Activated CD4-positive, alpha-beta T cell treated with anti-CD3 and anti-CD28 coated beads, Interleukin-2, amount 10 ng/mL, durations not matched to agents 7 days and 5 days (primary cell): ENCODE results near the gene PARD6B. TPM values are rescaled to one million over a fixed set of nuclear protein-coding genes. Genes with fewer than 3 reads are reported as not detected.
"Not testable (repeated sequence)": the region's sequence is repeated elsewhere in the genome, so short reads cannot be mapped to it uniquely, and the experiment has no call there.

ENCODE experiments used
- CTCF ChIA-PET: fragments of 350-600 bp; sonication (Branson Sonifier 250); formaldehyde crosslinking; loops from one replicate; lab custom pipeline; 2021; ENCODE audit warnings: antibody characterized with exemption; lab: Charles Lee
- POLR2A ChIA-PET: fragments of 350-600 bp; sonication (Branson Sonifier 250); formaldehyde crosslinking; loops from one replicate; lab custom pipeline; 2021; ENCODE audit warnings: antibody characterized with exemption; lab: Charles Lee
- DNase-seq: peaks from one replicate; pipeline ENCODE4 v3.0.0-alpha.2; 2020
- H3K27ac Mint-ChIP-seq: one replicate; pipeline ENCODE4 v1.8.0; 2021; ENCODE audit warnings: mild to moderate bottlenecking, moderate library complexity, mixed read lengths
- H3K27me3 Mint-ChIP-seq: one replicate; pipeline ENCODE4 v1.8.0; 2021; ENCODE audit warnings: mixed read lengths
- H3K36me3 Mint-ChIP-seq: one replicate; pipeline ENCODE4 v1.8.0; 2021; ENCODE audit warnings: low read depth, mixed read lengths
- H3K4me1 Mint-ChIP-seq: one replicate; pipeline ENCODE4 v1.8.0; 2021; ENCODE audit warnings: mixed read lengths
- H3K4me3 Mint-ChIP-seq: one replicate; pipeline ENCODE4 v1.8.0; 2021; ENCODE audit warnings: mild to moderate bottlenecking, moderate library complexity, mixed read lengths
- H3K9me3 Mint-ChIP-seq: one replicate; pipeline ENCODE4 v1.8.0; 2021; ENCODE audit warnings: mixed read lengths
- total RNA-seq, 2 experiments: library from RNA; stranded (reverse); gene quantifications; one replicate each; pipeline ENCODE4 v1.2.3, GENCODE V29; 2021

Gene PARD6B
- total RNA-seq, 2 experiments from 2014 or later: 4.2 to 4.4 TPM

DNA sequence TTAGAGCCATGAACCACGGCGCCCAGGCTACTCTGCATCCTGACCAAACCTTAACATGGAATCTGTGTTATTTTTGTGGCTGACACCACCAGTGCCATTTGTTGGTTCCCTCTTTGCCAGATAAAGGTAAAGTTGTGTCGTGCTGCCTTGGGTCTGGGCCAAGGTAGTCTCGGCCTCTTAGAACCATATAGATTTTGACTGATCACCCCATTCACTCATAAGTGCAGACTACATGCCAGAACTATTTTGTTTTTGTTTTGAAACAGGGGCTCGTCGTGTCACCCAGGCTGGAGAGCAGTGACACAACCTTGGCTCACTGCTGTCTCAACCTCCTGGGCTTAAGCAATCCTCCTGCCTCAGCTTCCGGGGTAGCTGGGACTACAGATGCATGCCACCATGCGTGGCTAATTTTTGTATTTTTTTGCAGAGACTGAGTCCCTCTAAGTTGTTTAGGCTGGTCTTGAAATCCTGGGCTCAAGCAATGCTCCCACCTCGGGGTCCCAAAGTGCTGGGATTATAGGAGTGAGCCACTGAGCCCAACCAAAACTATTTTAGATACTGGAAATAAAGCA is 20.8 kb upstream of the PARD6B start:
- DNase-seq: no peak
- Mint-ChIP-seq H3K4me1 (no peaks in the 10 kb centered on the region), H3K27me3 (peaks cover 23% of the 10 kb centered on the region), H3K4me3 (no peak overlapping the region), H3K36me3 (no peaks in the 10 kb centered on the region), H3K9me3 (no peaks in the 10 kb centered on the region), H3K27ac (no peak overlapping the region)
- CTCF ChIA-PET: interaction anchor here (0.9 kb wide), 1 partner anchor 22 kb away, joined by 3 read pairs; no protein-coding TSS in a partner anchor
- POLR2A ChIA-PET: no interaction called here

DNA sequence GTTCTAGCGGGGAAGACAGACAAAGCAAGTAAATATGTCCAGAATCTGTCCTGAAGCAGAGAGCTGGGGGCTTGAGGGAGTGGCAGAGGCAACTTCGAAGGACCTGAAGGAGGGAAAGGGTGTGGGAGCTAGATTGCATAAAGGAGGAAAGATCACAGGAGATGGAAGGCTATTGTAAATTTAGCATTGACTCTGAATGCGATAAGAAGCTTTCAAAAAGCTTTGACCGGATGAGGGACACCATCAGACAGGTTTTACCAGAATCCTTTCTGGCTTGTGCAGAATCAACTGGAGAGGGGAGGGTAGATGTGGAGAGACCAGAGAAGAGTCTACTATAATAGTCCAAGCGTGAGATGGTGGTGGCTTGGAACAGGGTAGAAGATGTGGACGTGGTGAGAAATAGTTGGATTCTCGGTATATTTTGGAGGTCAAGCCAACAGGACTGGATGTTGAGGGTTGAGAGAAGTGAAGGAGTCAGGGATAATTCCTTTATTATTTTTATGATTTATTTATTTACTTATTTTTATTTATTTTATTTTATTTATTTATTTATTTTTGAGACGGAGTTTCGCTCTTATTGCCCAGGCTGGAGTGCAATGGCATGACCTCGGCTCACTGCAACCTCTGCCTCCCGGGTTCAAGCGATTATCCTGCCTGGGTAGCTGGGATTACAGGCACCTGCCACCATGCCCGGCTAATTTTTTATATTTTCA is 20.1 kb upstream of the PARD6B start:
- Mint-ChIP-seq H3K9me3 (no peaks in the 10 kb centered on the region), H3K27me3 (peaks cover 20% of the 10 kb centered on the region), H3K27ac (no peak overlapping the region), H3K36me3 (no peaks in the 10 kb centered on the region), H3K4me3 (no peak overlapping the region), H3K4me1 (no peaks in the 10 kb centered on the region)
- ChIA-PET CTCF (interaction anchor here (0.9 to 1.4 kb wide), 2 partner anchors 10 to 23 kb away, joined by 3 to 6 read pairs; no protein-coding TSS in a partner anchor), POLR2A (no interaction called here)
- no peak for DNase-seq

DNA sequence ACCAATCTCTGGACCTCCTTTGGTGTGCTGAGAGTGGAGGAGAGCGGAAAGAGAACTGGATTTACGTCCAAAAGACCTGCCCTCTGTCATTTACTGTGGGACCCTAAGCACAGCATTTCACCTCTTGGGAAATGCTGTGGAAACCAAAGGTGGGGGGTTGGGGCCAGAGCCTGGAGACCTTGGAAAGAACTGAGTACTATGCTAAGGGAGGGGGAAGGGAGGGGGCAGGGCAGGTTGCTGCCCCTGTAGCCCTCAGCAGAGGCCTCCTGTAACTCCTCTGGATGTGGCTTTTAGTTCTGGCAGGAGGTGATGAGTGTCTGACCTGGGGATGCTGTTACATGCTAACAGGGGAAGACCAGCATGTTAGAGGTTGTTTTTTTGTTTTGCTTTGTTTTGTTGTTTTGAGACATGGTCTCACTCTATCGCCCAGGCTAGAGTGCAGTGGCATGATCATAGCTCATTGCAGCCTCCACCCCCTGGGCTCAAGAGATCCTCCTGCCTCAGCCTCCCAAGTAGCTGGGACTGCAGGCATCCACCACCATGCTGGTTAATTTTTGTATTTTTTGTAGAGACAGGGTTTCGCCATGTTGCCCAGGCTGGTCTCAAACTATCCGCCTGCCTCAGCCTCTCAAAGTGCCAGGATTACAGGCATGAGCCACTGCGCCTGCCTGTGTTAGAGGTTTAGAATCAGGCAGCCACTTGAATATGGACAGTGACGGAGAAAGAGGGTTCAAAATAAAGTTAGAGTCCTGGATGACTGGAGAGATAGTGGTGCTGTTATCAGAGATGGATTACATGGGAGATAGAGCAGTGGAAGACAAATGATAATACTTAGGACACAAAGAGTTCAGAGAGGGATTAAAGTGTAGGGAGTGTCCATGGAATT is 18.4 kb upstream of the PARD6B start:
- POLR2A ChIA-PET: no interaction called here
- Mint-ChIP-seq H3K9me3 (no peaks in the 10 kb centered on the region), H3K4me1 (no peaks in the 10 kb centered on the region), H3K27me3 (peaks cover 19% of the 10 kb centered on the region), H3K36me3 (no peaks in the 10 kb centered on the region), H3K27ac (no peak overlapping the region), H3K4me3 (no peak overlapping the region)
- no peak for DNase-seq
- CTCF ChIA-PET: interaction anchor here (0.6 kb wide), 1 partner anchor 1814 kb away, joined by 4 read pairs; no protein-coding TSS in a partner anchor

DNA sequence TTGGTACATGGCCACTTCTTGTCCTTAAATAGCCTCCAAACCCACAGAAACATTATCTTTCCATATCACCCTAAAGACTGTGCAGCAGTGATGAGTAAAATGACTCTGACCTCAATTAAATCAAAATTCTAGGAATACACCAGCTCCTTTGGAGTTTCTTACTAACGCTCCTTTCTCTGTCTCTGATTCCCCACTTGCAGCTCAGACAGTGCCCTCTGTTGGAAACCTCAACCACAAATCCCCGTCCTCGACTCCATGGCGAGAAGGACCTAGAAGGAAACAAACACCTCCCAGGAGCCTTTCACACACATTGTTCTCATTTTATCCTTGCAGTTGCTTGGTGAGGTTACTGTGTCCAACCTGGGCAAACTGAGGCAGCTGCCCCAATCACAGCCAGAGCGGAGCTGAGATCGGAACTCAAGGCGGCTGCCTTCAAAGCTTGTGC is 17.7 kb upstream of the PARD6B start:
- no peak overlapping the region for H3K27ac Mint-ChIP-seq
- H3K27me3 Mint-ChIP-seq: peaks cover 19% of the 10 kb centered on the region
- no peaks in the 10 kb centered on the region for H3K36me3 Mint-ChIP-seq
- ChIA-PET POLR2A (no interaction called here), CTCF (interaction anchor here (0.6 kb wide), 1 partner anchor 1814 kb away, joined by 4 read pairs; no protein-coding TSS in a partner anchor)
- H3K4me1 Mint-ChIP-seq: no peaks in the 10 kb centered on the region
- no peak for DNase-seq
- H3K4me3 Mint-ChIP-seq: no peak overlapping the region
- no peaks in the 10 kb centered on the region for H3K9me3 Mint-ChIP-seq

DNA sequence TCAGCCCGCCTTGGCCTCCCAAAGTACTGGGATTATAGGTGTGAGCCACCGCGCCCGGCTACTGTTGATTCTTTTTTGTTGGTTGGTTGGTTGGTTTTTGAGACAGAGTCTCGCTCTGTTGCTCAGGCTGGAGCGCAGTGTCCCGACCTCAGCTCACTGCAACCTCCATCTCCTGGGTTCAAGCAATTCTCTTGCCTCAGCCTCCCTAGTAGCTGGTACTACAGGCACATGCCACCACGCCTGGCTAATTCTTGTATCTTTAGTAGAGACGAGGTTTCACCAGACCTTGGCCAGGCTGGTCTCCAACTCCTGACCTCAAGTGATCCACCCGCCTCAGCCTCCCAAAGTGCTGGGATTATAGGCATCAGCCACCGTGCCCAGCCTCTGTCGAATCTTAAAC is 17.0 kb upstream of the PARD6B start:
- DNase-seq, H3K27ac Mint-ChIP-seq, H3K9me3 Mint-ChIP-seq, H3K36me3 Mint-ChIP-seq, H3K4me1 Mint-ChIP-seq, POLR2A ChIA-PET, H3K4me3 Mint-ChIP-seq: not testable (repeated sequence)
- peaks cover 19% of the 10 kb centered on the region for H3K27me3 Mint-ChIP-seq
- CTCF ChIA-PET: interaction anchor here (0.6 kb wide), 1 partner anchor 215 kb away, joined by 3 read pairs; no protein-coding TSS in a partner anchor

DNA sequence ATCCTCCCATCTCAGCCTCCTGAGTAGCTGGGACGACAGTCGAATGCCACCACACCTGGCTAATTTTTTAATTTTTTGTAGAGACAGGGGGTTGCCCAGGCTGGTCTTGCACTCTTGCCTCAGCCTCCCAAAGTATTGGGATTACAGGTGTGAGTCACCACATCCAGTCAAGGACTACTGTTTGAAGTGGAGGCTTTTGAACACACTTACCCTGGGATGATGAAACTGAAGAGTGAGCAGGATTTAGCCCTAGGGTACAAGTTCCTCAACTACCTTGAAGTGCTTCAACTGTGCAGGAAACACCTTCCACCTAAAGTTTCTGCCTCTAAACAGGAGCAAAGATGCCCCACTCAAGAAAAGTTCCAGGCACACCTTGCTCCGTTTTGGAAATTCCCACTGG is 15.7 kb upstream of the PARD6B start:
- POLR2A ChIA-PET: no interaction called here
- H3K27ac Mint-ChIP-seq: no peak overlapping the region
- no peaks in the 10 kb centered on the region for H3K4me1 Mint-ChIP-seq
- CTCF ChIA-PET: no interaction called here
- no peaks in the 10 kb centered on the region for H3K36me3 Mint-ChIP-seq
- no peak for DNase-seq
- no peaks in the 10 kb centered on the region for H3K9me3 Mint-ChIP-seq
- peaks cover 19% of the 10 kb centered on the region for H3K27me3 Mint-ChIP-seq
- H3K4me3 Mint-ChIP-seq: no peak overlapping the region

DNA sequence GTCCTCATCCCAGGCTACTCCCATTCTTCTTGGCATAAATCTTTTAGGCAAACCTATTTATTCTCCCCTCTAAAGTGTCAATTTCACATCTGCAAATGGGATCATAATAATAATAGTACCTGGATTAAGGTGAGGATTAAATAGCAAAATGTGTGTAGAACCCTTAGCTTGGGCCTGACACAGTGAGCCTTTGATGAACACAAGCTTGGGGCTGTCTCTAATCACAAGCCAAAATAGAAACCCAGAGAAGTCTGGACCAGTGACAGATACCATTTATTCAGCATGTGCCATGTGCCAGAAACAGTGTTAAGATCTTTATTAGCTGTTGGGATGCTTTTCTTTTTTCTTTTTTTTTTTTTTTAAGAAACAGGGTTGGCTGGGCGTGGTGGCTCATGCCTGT is 14.9 kb upstream of the PARD6B start:
- H3K36me3 Mint-ChIP-seq: no peaks in the 10 kb centered on the region
- H3K4me1 Mint-ChIP-seq: no peaks in the 10 kb centered on the region
- H3K27me3 Mint-ChIP-seq: peaks cover 13% of the 10 kb centered on the region
- POLR2A ChIA-PET: no interaction called here
- CTCF ChIA-PET: interaction anchor here (0.6 to 1.8 kb wide), 2 partner anchors 9 to 63 kb away, joined by 3 to 5 read pairs; no protein-coding TSS in a partner anchor
- no peak for DNase-seq
- H3K9me3 Mint-ChIP-seq: no peaks in the 10 kb centered on the region
- H3K4me3 Mint-ChIP-seq: no peak overlapping the region
- no peak overlapping the region for H3K27ac Mint-ChIP-seq

DNA sequence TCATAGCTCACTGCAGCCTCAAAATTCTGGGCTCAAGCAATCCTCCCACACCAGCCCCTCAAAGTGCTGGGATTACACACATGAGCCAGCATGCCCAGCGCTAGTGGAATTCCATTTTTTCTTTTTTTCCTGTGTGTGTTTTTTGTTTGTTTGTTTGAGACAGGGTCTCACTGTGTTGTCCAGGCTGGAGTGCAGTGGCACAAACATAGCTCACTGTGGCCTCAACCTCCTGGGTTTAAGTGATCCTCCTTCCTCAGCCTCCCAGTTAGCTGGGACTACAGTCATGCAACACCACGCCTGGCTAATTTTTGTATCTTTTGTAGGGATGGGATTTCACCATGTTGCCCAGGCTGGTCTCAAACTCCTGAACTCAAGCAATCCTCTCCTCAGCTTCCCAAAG is 14.1 kb upstream of the PARD6B start:
- peaks cover 13% of the 10 kb centered on the region for H3K27me3 Mint-ChIP-seq
- no peaks in the 10 kb centered on the region for H3K9me3 Mint-ChIP-seq
- no peak overlapping the region for H3K27ac Mint-ChIP-seq
- DNase-seq: no peak
- ChIA-PET POLR2A (no interaction called here), CTCF (interaction anchor here (0.6 to 1.8 kb wide), 2 partner anchors 8 to 415 kb away, joined by 5 read pairs; no protein-coding TSS in a partner anchor)
- H3K4me1 Mint-ChIP-seq: no peaks in the 10 kb centered on the region
- no peaks in the 10 kb centered on the region for H3K36me3 Mint-ChIP-seq
- no peak overlapping the region for H3K4me3 Mint-ChIP-seq

DNA sequence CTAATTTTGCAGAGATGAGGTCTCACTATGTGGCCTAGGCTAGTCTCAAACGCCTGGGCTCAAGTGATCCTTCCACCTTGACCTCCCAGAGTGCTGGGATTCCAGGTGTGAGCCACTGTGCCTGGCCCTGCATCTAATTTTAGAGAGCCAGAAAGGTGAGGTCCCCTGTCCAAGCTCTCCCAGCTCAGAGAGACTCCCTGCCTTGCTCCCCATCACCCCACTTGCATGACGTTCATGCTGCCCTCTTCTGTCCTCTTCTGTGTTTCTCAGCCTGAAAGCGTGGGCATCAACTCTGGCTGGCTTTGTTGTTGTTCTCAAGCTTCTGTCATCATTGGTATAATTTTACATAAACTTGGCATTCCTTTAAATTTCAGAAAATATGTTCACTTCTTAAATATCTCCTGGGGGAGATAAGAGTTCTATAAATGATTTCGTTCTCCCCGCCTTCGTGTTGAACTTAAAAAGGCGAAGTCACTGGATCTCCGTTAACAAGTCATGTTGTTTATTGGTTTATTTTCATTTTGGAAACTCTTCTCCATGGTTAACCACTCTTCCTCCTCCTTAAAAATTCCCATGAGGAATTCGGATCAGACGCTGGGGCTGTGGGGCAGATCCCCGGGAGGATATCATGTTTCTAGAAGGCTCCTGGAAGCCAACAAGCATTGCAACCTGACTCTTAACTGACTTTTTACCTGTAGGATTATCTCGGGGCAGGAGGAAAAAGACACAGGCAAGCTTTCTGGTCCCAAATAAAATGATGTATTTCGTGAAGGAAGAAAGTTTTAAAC is 13.2 kb upstream of the PARD6B start:
- H3K4me3 Mint-ChIP-seq: no peak overlapping the region
- ChIA-PET POLR2A (no interaction called here), CTCF (interaction anchor here (1.2 to 1.8 kb wide), 2 partner anchors 7 to 10 kb away, joined by 5 to 6 read pairs; no protein-coding TSS in a partner anchor)
- H3K4me1 Mint-ChIP-seq: no peaks in the 10 kb centered on the region
- no peaks in the 10 kb centered on the region for H3K36me3 Mint-ChIP-seq
- H3K27me3 Mint-ChIP-seq: peaks cover 13% of the 10 kb centered on the region
- no peak overlapping the region for H3K27ac Mint-ChIP-seq
- no peaks in the 10 kb centered on the region for H3K9me3 Mint-ChIP-seq
- DNase-seq: no peak

DNA sequence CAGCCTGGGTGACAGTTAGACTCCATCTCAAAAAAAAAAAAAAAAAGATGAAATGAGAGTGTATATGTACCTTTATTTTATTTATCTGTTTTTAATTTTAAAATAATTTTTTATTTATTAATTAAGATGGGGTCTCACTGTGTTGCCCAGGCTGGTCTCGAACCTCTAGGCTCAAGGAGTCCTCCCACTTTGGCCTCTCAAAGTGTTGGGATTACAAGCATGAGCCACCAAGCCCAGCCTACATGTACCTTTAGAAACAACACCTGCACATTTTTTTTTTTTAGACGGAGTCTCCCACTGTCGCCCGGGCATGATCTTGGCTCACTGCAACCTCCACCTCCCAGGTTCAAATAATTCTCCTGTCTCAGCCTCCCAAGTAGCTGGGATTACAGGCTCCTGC is 12.1 kb upstream of the PARD6B start:
- CTCF ChIA-PET: no interaction called here
- POLR2A ChIA-PET: no interaction called here
- Mint-ChIP-seq H3K9me3 (no peaks in the 10 kb centered on the region), H3K27ac (no peak overlapping the region), H3K27me3 (peaks cover 6% of the 10 kb centered on the region), H3K4me3 (no peak overlapping the region), H3K36me3 (no peaks in the 10 kb centered on the region), H3K4me1 (no peaks in the 10 kb centered on the region)
- DNase-seq: no peak

DNA sequence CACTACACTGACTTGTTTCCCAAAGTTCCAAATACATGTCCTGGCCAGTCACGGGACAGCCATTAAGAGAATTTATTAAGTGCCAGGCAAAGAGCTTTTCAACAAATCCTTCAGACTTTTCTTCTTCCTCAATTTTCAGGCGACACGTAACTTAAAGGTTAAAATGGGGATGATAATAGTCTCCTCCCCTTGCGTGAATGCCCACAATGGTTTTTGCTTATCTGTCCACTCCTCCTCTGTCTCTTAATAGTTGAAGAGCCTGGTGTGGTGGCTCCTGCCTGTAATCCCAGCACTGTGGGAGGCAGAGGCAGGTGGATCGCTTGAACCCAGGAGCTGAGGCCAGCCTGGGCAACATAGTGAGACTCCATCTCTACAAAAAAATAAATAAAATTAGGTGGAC is 11.4 kb upstream of the PARD6B start:
- CTCF ChIA-PET: interaction anchor here (0.9 to 2.3 kb wide), 2 partner anchors 8 to 86 kb away, joined by 3 to 6 read pairs; no protein-coding TSS in a partner anchor
- Mint-ChIP-seq H3K27ac (no peak overlapping the region), H3K4me3 (no peak overlapping the region)

DNA sequence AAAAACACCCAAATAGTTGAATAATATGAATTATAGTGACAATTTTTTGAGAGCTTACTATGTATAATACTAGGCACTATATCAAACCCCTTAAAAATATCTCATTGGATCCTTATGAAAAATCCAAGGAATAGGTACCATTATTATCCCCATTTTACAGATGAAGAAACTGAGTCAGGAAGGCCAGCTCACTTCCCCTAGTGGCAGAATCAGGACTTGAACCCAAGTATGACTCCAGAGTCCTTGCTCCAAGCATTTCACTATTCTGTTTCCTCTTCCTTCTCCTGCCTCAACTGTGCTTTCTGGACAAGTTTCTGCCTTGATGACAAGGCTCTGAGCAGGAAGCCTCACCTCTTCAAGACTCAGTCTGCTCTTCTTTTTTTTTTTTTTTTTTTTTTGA is 10.8 kb upstream of the PARD6B start:
- Mint-ChIP-seq H3K4me1 (no peaks in the 10 kb centered on the region), H3K36me3 (no peaks in the 10 kb centered on the region), H3K9me3 (no peaks in the 10 kb centered on the region), H3K27ac (no peak overlapping the region), H3K4me3 (no peak overlapping the region), H3K27me3 (peaks cover 2% of the 10 kb centered on the region)
- no peak for DNase-seq
- ChIA-PET POLR2A (no interaction called here), CTCF (interaction anchor here (0.6 to 2.3 kb wide), 3 partner anchors 9 to 163 kb away, joined by 3 to 6 read pairs (median 3); no protein-coding TSS in a partner anchor)

More for the DNA sequence above, 11.4 kb upstream of the PARD6B start:
- H3K36me3 Mint-ChIP-seq: no peaks in the 10 kb centered on the region
- no peak for DNase-seq
- POLR2A ChIA-PET: no interaction called here
- H3K9me3 Mint-ChIP-seq: no peaks in the 10 kb centered on the region
- H3K27me3 Mint-ChIP-seq: peaks cover 5% of the 10 kb centered on the region
- H3K4me1 Mint-ChIP-seq: no peaks in the 10 kb centered on the region
